ENCODE measurements around the gene ZNF492. TPM values are rescaled to one million over a fixed set of nuclear protein-coding genes. Genes with fewer than 3 reads are reported as not detected.

The ZNF492 gene
- total and polyA plus RNA-seq, 2 of the 8 experiments (the other 6 are each of a cell fraction or from before 2014, with no cell fraction given) = not detected

- Histone ChIP-seq H4K8ac (ENCODE audit: extremely low read depth, insufficient read depth, low read length) (no peak overlapping the region), H2BK5ac (ENCODE audit: low read depth, low read length) (no peak overlapping the region), H2BK15ac (ENCODE audit: low read length) (no peak overlapping the region), H3K36me3 (ENCODE audit: control insufficient read depth in 2 of 4, insufficient read depth in 4 of 4, low read length in 3 of 4) (peaks cover 0 to 5% (median 0%) of the 10 kb centered on the region in 4 experiments; a peak in 1 of 8 replicates), H2AFZ (ENCODE audit: low read length) (no peak overlapping the region), H2BK12ac (ENCODE audit: low read depth, low read length) (no peak overlapping the region), H3K79me2 (ENCODE audit: control insufficient read depth in 1 of 2, insufficient read depth in 2 of 2, low read length in 2 of 2) (no peaks in the 10 kb centered on the region), H3K56ac (replicated peaks; ENCODE audit: insufficient read length, low read depth, low read length) (no peak overlapping the region), H3K27me3 (replicated peaks in 1 of 4; ENCODE audit: control insufficient read depth in 3 of 4, extremely low read depth in 1 of 4, insufficient read depth in 3 of 4, low read length in 3 of 4) (no peaks in the 10 kb centered on the region), H3K4me3 (ENCODE audit: extremely low read depth in 1 of 4, insufficient read depth in 2 of 4, low read depth in 3 of 4, low read length in 4 of 4) (no peak overlapping the region), H3K23me2 (ENCODE audit: low read depth, low read length) (no peaks in the 10 kb centered on the region), H3K18ac (ENCODE audit: extremely low read depth, low read length) (no peak overlapping the region), H3K14ac (ENCODE audit: insufficient read length) (no peak overlapping the region), H4K20me1 (replicated peaks in 1 of 2; ENCODE audit: control insufficient read depth in 1 of 2, insufficient read depth in 2 of 2, low read length in 2 of 2) (no peaks in the 10 kb centered on the region), H3K9me3 (ENCODE audit: insufficient read depth in 2 of 2, low read depth in 1 of 2, low read length in 1 of 2) (peaks cover 51 to 86% of the 10 kb centered on the region in 2 experiments), H4K91ac (replicated peaks; ENCODE audit: insufficient read length, low read length) (no peak overlapping the region), H2AK5ac (ENCODE audit: low read depth, low read length) (no peak overlapping the region), H4K5ac (ENCODE audit: insufficient read length, low read depth, low read length) (no peak overlapping the region), H3K23ac (ENCODE audit: insufficient read length) (no peak overlapping the region), H3K27ac (ENCODE audit: low read depth, low read length) (no peak overlapping the region), H3K79me1 (ENCODE audit: low read depth, low read length) (no peaks in the 10 kb centered on the region), H3K4me2 (ENCODE audit: insufficient read depth in 1 of 2, low read depth in 2 of 2, low read length in 2 of 2) (no peak overlapping the region), H3K4me1 (replicated peaks in 1 of 4; ENCODE audit: control insufficient read depth in 3 of 4, insufficient read depth in 4 of 4, low read length in 3 of 4) (no peaks in the 10 kb centered on the region), H2BK120ac (replicated peaks; ENCODE audit: low read depth, low read length) (no peak overlapping the region), H3K9ac (replicated peaks in 1 of 4; ENCODE audit: extremely low read depth in 1 of 4, low read depth in 3 of 4, low read length in 3 of 4) (no peak overlapping the region), H2BK20ac (ENCODE audit: low read length) (no peak overlapping the region), H3K4ac (replicated peaks; ENCODE audit: insufficient read length, low read depth, low read length) (no peak overlapping the region)
- ChIA-PET POLR2A (ENCODE audit: partially characterized antibody) (no interaction called here), CTCF (ENCODE audit: partially characterized antibody) (no interaction called here)
- FAIRE-seq (no peak), DNase-seq (ENCODE audit: low read depth in 1 of 2, low spot score in 2 of 2) (no peak)
- WGBS, 2 experiments (ENCODE audit: extremely low coverage in 1 of 2, insufficient coverage in 1 of 2, insufficient read length in 1 of 2, insufficient replicate concordance in 2 of 2, low coverage in 1 of 2, low lambda C conversion rate in 2 of 2, missing lambda C conversion rate in 1 of 2) = 15% methylated on average over 1 of the region's 1 CpG; no CpG with 5 or more reads in 1 of the 2 experiments
- TF ChIP-seq CREB1 (IDR thresholded peaks at IDR 0.05) (no peak), SP2 (IDR thresholded peaks at IDR 0.05; ENCODE audit: low read length) (no peak), SIRT6 (IDR thresholded peaks at IDR 0.05; ENCODE audit: low read length) (no peak), MAFK (IDR thresholded peaks at IDR 0.05; ENCODE audit: low read depth, low read length) (no peak), POLR2AphosphoS5 (IDR thresholded peaks at IDR 0.05; ENCODE audit: low read depth, low read length) (no peak), ATF2 (IDR thresholded peaks at IDR 0.05; ENCODE audit: low read length) (no peak), EP300 (IDR thresholded peaks at IDR 0.05; ENCODE audit: borderline replicate concordance in 1 of 2, low read depth in 2 of 2, low read length in 2 of 2) (no peak), HDAC6 (IDR thresholded peaks at IDR 0.05; ENCODE audit: low read depth, low read length) (no peak)
These were observed 12.1 kb upstream of the ZNF492 start for GRCh38 chr19:22622020-22622419.

Measured in H1 (cell line).